ENCODE results near the gene CTLA4.
A peak's percentile ranks its signal among the peaks of the same experiment; 100 is the strongest.

CTLA4 gene

GRCh38 chr2:203893840-203894239 is 26.3 kb downstream of the CTLA4 start:
- no peak for DNase-seq

DNA sequence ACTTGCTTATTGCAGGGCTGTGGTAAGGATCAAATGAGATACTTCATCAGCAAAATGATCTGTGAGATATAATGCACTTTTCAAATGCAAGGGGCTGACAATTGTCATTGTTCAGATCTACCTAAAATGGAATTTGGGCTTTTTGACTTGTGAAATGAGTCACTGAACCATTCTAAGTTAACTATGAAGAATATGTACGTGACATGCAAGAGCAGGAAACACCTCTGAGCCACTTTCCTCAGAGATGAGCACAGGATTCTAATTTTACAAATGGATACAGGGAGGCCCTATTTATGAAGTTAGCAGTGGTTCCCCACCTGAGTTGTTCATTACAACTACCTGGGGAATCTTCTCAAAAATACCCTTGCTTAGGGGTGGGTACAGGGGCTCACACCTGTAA is 26.7 kb downstream of the CTLA4 start:
- DNase-seq: no peak

DNA sequence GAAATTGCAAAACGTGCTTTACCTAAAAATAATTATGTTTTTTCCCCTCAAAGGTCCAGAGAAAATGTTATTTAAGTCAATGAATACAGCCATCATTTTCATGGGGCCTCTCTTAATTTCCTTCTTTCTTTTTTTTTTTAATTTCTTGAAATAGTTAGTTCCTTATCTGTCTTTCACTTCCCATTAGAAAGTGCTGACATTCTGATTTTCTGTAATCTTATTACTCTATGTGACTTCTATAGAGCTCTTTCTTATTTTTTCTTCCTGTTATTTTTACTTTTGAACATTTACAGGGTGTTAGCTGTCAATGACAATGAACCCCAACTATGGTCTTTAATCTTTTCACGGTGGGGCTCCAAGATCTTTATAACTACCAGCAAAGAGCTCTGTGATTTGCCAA is 30.0 kb downstream of the CTLA4 start:
- no peak for DNase-seq

DNA sequence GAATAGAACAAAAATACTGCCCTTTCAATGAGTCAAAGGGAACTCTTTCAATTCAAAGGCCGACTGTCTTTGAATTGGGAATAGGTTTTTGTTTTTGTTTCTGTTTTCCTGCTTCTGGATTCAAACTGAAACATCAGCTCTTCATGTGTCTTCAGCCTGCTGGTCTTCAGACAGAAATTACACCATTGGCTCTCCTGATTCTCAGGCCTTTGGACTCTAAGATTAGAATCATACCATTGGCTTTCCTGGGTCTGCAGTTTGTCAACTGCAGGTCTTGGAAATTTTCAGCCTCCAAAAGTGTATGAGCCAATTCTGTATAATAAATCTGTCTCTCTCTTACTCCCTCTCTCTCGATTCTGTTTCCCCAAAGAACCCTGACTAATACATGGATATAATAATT is 31.1 kb downstream of the CTLA4 start:
- DNase-seq: no peak

GRCh38 chr2:203900253-203900652 is 32.7 kb downstream of the CTLA4 start:
- no peak for DNase-seq

DNA sequence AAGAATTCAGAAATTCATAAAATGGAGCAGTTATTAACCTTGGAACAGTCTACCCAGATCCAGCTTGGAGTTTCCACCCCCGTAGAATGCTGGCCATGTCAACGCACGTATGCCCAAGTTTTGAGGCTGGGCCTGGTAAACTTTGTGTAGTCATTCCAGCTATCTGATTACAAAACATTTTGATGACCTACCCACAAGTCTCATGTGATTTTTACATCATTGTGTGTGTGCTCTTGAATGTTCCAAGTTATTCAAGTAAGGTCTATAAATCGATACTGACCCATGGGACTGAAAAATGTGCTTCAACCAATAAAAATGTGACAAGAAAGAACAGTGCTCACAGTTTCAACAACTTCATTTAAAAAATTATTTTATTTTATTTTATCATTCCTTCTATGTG is 36.5 kb downstream of the CTLA4 start:
- no peak for DNase-seq

GRCh38 chr2:203905656-203906055 is 38.1 kb downstream of the CTLA4 start:
- no peak for DNase-seq

DNA sequence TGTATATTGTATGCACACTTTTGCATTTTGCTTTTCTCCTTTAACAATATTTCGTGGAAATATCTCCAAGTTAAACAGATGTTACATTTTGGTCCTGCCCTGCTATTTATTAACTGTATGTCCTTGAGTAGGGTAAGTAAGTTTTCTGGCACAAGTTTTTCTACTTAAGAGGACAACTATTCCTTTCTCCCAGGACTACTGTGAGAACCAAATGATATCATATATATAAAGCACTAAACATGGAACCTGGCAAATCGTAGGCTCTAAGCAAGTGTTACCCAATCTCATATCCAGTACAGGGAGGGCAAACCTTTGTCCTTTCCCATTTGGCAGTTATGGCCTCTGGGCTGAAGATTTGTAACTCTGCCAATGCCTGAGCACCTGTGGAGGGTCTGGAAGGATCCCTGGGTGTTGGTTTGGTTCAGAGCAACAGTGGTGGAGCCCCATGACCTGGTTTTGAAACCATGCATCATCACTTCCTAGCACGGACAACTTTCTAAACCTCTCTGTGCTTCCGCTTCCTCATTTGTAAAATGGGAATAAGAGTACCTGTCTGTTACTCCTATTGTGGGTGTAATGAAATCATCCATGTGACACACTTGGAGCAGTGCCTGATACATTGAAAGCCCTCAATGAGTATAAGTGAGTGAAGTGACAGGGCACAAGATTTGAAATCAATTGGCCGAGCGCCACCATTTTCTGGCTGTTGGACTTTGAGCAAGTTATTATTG is 40.7 kb downstream of the CTLA4 start:
- DNase-seq: no peak

GRCh38 chr2:203908797-203909185 is 41.2 kb downstream of the CTLA4 start:
- no peak for DNase-seq

DNA sequence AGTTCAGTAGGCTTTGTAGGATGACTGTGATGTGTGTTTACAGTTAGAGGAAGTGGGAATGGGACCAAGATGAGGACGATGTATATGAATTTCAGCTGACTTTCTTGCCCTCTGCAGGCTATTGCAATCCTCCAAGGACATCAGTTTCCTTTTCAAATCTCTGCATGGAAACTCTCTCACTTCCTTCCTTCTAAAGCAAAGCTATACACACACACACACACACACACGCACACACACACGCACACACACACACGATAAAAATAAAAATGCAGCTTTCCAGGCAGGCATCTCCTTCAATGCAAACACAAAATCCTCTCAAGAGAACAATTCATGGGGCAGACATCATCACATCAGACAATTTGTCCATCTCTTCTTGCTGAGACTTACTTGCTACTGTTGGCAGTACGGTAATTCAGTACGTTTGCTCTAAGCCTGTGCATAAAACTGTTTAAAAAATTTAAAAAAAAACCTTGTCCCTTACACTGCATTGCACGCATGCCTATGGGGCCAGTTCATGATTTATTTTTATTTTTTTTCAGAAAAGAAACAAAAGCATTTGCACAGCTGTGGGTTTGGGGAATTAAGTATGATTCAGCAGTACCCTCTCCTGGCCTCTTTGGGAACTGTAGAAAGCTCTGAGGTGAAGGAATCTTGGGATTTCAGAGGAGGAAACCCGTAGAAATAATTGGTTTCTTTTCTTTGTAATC is 41.8 kb downstream of the CTLA4 start:
- DNase-seq: peak; percentile 5 to 15

DNA sequence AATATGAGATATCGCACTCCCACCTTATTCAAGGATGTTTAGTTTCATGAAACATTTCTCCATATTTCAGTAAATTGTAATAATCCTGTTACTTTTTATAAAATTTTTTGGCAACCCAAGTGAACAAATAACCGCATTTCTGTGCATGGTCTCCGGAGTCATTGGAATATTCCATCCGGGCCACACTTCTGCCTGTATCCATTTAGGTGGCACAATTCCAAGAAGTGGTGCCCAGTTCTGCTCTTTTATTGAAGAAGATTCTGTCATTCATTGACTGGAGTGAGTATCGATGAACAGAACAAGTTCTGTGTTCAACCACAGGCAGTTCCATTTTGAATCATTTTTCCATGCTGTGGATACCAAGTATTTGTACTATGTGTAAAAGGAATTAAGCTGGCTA is 42.4 kb downstream of the CTLA4 start:
- DNase-seq: no peak

- DNase-seq: peak in 1 of 2 experiments; percentile 1
Observed at GRCh38 chr2:203913947-203914346, 46.4 kb downstream of the CTLA4 start.

DNA sequence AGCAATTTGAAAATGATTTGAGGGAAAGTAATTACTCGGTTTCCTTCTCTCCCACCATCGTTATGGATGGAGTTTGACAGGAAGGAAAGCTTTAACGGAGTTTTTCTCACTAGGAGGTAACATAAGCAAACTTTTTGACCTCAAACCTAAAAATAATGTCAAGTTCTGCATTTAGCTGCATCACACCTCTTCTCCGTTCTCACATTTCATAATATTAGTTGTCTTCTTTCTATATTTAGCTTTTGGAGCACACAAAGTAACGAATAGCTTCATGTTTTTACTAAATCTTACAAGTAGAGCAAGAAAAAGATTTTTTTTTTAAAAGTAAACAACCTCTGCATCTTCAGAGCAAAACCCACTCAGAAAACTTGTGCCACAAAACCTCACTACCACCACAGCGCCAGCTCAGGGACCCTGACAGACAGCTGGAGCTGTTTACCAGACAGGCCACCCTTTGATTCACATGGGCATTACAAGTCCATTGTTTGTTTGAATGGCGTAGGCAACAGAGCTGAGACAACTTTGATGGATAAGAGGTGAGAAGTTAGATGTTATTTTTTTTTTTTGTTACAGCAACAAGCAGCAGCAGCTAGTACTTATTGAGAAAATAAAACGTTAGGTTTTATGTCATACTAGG is 47.1 kb downstream of the CTLA4 start:
- no peak for DNase-seq

DNA sequence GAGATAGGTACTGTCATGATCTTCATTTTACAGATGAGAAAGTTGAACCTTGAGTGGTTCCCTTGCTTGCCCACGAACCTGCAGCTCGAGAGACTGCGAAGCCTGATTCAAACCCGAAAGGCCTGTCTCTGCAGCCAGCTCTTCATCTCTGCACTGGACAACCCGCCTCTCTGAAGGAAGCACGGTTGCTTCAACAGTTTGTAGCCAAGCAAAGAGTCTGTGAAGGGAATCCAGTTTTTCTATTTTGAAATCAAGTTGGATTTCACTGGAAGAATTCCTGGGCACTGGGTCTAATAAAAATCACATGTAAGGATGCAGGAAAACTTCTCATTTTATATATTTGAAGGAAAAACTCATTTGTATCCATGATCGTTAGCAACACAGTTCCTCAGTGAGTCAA is 47.7 kb downstream of the CTLA4 start:
- DNase-seq: no peak

DNA sequence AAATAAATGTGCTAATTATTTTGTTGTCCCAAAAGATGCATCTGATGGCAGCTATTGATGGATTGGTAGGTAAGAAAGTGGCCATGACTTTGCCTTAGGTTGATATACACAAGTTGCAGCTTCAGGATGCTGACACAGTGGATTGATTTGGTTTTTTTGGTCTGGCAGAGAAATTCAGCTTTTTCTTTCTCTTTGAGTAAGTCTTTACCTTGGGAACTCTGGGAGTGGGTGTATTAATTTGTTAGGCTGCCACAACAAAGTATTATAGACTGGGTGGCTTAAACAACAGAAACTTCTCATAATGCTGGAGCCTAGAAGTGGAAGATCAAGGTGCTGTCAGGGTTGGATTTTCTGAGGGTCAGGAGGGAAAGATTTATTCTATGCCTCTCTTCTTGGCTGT is 49.2 kb downstream of the CTLA4 start:
- DNase-seq: no peak

DNA sequence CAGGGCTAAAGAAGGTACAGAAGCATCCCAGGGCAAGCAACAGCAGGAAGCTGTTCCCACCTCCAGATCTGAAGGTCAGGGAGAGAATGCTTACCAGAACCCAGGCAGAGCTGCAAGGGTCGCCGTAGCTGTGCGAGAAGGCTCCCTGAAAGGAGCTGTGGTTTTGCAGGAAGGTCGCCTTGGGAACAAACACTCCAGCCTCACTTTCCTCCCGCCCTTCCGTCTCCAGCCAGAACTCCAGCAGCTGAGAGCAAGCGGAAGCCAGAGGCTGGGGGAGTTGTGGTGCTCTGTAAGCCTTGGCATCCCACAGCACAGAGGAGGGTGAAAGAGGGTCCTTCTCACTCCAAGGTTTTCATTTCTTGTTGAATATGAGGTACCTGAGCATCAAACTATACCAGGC is 50.7 kb downstream of the CTLA4 start:
- no peak for DNase-seq

- DNase-seq: no peak
Observed at GRCh38 chr2:203918839-203919238, 51.3 kb downstream of the CTLA4 start.

All from SHP77 (cell line).